ENCODE results near the gene RIC8B.

The RIC8B gene

DNA sequence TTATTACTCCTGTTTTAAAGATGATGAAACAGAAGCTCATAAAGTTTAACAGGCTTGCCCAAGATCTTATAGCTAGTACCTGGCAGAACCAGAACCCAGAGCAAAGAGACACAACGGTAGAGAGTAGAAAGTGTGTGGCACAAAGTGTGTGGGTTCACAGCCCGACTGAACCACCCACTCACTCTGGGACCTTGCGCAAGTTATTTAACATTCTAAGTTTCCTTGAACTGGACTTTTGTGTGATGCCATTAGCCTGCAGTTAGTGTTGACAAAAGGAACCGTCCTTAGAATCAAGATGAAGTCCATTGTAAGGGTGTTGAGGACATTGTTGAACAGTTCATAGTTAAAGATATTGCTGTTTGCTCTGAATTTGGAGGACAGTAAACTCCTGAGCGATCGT is 29.9 kb upstream of the RIC8B start:
- Histone ChIP-seq H2BK120ac (ENCODE audit: low read depth, low read length) (no peak overlapping the region), H3K36me3 (ENCODE audit: control insufficient read depth in 1 of 2, insufficient read depth in 2 of 2, low read depth in 1 of 2, low read length in 2 of 2) (no peaks in the 10 kb centered on the region), H2BK15ac (ENCODE audit: low read depth, poor library complexity, severe bottlenecking) (no peak overlapping the region), H3K27me3 (ENCODE audit: control insufficient read depth in 1 of 2, insufficient read depth in 1 of 2, low read length in 2 of 2) (peaks cover 4 to 8% of the 10 kb centered on the region in 2 experiments), H3K14ac (ENCODE audit: low read length in 2 of 2) (no peak overlapping the region), H2BK12ac (ENCODE audit: low read length in 2 of 2) (no peak overlapping the region), H4K91ac (ENCODE audit: low read length) (no peak overlapping the region), H3K4me3 (ENCODE audit: insufficient read depth in 1 of 2, low read depth in 1 of 2, low read length in 2 of 2) (no peak overlapping the region), H3K4ac (ENCODE audit: low read depth in 1 of 2, low read length in 2 of 2) (no peak overlapping the region), H2BK5ac (ENCODE audit: low read depth, low read length, poor library complexity, severe bottlenecking) (no peak overlapping the region), H3K23ac (ENCODE audit: low read length in 2 of 2) (no peak overlapping the region), H3K9ac (ENCODE audit: low read length) (no peak overlapping the region), H2AFZ (ENCODE audit: low read depth, low read length) (no peak overlapping the region), H3K9me3 (ENCODE audit: control insufficient read depth, low read length) (no peaks in the 10 kb centered on the region), H2AK5ac (ENCODE audit: low read length, severe bottlenecking) (no peak overlapping the region), H3K27ac (ENCODE audit: low read length, poor library complexity, severe bottlenecking) (no peak overlapping the region), H3K4me2 (ENCODE audit: low read length, poor library complexity, severe bottlenecking) (no peak overlapping the region), H3K4me1 (ENCODE audit: control insufficient read depth, insufficient read depth, low read depth, low read length) (no peaks in the 10 kb centered on the region), H3K18ac (ENCODE audit: low read depth in 1 of 2, low read length in 2 of 2) (no peak overlapping the region), H3K79me1 (replicated peaks; ENCODE audit: low read length, poor library complexity, severe bottlenecking) (no peaks in the 10 kb centered on the region), H4K8ac (ENCODE audit: low read length) (no peak overlapping the region)
- 98% methylated on average over 6 of the region's 6 CpGs for WGBS
- no peak for DNase-seq

- H3K79me1 ChIP-seq (replicated peaks; ENCODE audit: low read length, poor library complexity, severe bottlenecking): no peaks in the 10 kb centered on the region
- H2BK15ac ChIP-seq (ENCODE audit: low read depth, poor library complexity, severe bottlenecking): no peak overlapping the region
- H3K9ac ChIP-seq (ENCODE audit: low read length): no peak overlapping the region
- no peak overlapping the region for H3K4me3 ChIP-seq (ENCODE audit: insufficient read depth in 1 of 2, low read depth in 1 of 2, low read length in 2 of 2)
- H2BK120ac ChIP-seq (ENCODE audit: low read depth, low read length): no peak overlapping the region
- H3K9me3 ChIP-seq (ENCODE audit: control insufficient read depth, low read length): no peaks in the 10 kb centered on the region
- WGBS: 100% methylated on average over 2 of the region's 4 CpGs
- H3K14ac ChIP-seq (ENCODE audit: low read length in 2 of 2): no peak overlapping the region
- no peak overlapping the region for H3K23ac ChIP-seq (ENCODE audit: low read length in 2 of 2)
- H3K4ac ChIP-seq (ENCODE audit: low read depth in 1 of 2, low read length in 2 of 2): no peak overlapping the region
- no peak overlapping the region for H2AK5ac ChIP-seq (ENCODE audit: low read length, severe bottlenecking)
- no peak overlapping the region for H2AFZ ChIP-seq (ENCODE audit: low read depth, low read length)
- no peaks in the 10 kb centered on the region for H3K36me3 ChIP-seq (ENCODE audit: control insufficient read depth in 1 of 2, insufficient read depth in 2 of 2, low read depth in 1 of 2, low read length in 2 of 2)
- H3K4me2 ChIP-seq (ENCODE audit: low read length, poor library complexity, severe bottlenecking): no peak overlapping the region
- H3K27me3 ChIP-seq (ENCODE audit: control insufficient read depth in 1 of 2, insufficient read depth in 1 of 2, low read length in 2 of 2): peaks cover 4 to 8% of the 10 kb centered on the region in 2 experiments
- H2BK5ac ChIP-seq (ENCODE audit: low read depth, low read length, poor library complexity, severe bottlenecking): no peak overlapping the region
- no peak overlapping the region for H4K91ac ChIP-seq (ENCODE audit: low read length)
- no peak overlapping the region for H4K8ac ChIP-seq (ENCODE audit: low read length)
- H3K4me1 ChIP-seq (ENCODE audit: control insufficient read depth, insufficient read depth, low read depth, low read length): no peaks in the 10 kb centered on the region
- no peak overlapping the region for H2BK12ac ChIP-seq (ENCODE audit: low read length in 2 of 2)
- DNase-seq: no peak
- no peak overlapping the region for H3K18ac ChIP-seq (ENCODE audit: low read depth in 1 of 2, low read length in 2 of 2)
- no peak overlapping the region for H3K27ac ChIP-seq (ENCODE audit: low read length, poor library complexity, severe bottlenecking)
These were observed 29.2 kb upstream of the RIC8B start for GRCh38 chr12:106745181-106745745.

DNA sequence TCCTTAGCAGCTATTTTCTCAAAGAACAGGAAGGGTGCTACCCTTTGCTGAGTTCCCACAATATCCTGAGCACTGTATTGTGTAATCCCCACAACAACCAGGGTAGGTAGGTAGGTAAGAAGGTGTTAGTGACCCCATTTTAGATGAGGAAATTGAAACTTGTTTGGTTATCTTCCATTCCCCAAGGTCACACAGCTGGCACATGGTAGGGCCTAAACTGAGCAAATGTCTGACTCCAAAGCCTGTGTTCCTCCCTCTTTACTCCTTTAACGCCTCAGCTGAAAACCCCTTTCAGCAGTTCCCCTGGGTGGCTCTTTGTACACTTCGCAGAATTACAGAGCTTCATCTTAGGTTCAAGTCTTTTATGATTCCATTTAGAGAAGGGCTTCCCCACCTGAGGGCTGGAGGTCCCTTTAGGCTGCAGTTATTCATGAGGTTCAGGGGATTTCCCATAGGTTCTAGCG is 26.5 kb upstream of the RIC8B start:
- Histone ChIP-seq H3K4me2 (ENCODE audit: low read length, poor library complexity, severe bottlenecking) (no peak overlapping the region), H2BK15ac (ENCODE audit: low read depth, poor library complexity, severe bottlenecking) (no peak overlapping the region), H3K9ac (ENCODE audit: low read length) (no peak overlapping the region), H3K27ac (ENCODE audit: low read length, poor library complexity, severe bottlenecking) (no peak overlapping the region), H3K4ac (ENCODE audit: low read depth in 1 of 2, low read length in 2 of 2) (no peak overlapping the region), H3K4me1 (ENCODE audit: control insufficient read depth, insufficient read depth, low read depth, low read length) (no peaks in the 10 kb centered on the region), H3K79me1 (replicated peaks; ENCODE audit: low read length, poor library complexity, severe bottlenecking) (peaks cover 2% of the 10 kb centered on the region), H4K91ac (ENCODE audit: low read length) (no peak overlapping the region), H4K8ac (ENCODE audit: low read length) (no peak overlapping the region), H2BK120ac (ENCODE audit: low read depth, low read length) (no peak overlapping the region), H3K36me3 (ENCODE audit: control insufficient read depth in 1 of 2, insufficient read depth in 2 of 2, low read depth in 1 of 2, low read length in 2 of 2) (no peaks in the 10 kb centered on the region), H2BK5ac (ENCODE audit: low read depth, low read length, poor library complexity, severe bottlenecking) (no peak overlapping the region), H2AFZ (ENCODE audit: low read depth, low read length) (no peak overlapping the region), H3K18ac (ENCODE audit: low read depth in 1 of 2, low read length in 2 of 2) (no peak overlapping the region), H3K27me3 (ENCODE audit: control insufficient read depth in 1 of 2, insufficient read depth in 1 of 2, low read length in 2 of 2) (peaks cover 4 to 8% of the 10 kb centered on the region in 2 experiments), H2AK5ac (ENCODE audit: low read length, severe bottlenecking) (no peak overlapping the region), H3K14ac (ENCODE audit: low read length in 2 of 2) (no peak overlapping the region), H2BK12ac (ENCODE audit: low read length in 2 of 2) (no peak overlapping the region), H3K9me3 (ENCODE audit: control insufficient read depth, low read length) (no peaks in the 10 kb centered on the region), H3K23ac (ENCODE audit: low read length in 2 of 2) (no peak overlapping the region), H3K4me3 (ENCODE audit: insufficient read depth in 1 of 2, low read depth in 1 of 2, low read length in 2 of 2) (no peak overlapping the region)
- DNase-seq: no peak
- WGBS: 96% methylated on average over 3 of the region's 3 CpGs

DNA sequence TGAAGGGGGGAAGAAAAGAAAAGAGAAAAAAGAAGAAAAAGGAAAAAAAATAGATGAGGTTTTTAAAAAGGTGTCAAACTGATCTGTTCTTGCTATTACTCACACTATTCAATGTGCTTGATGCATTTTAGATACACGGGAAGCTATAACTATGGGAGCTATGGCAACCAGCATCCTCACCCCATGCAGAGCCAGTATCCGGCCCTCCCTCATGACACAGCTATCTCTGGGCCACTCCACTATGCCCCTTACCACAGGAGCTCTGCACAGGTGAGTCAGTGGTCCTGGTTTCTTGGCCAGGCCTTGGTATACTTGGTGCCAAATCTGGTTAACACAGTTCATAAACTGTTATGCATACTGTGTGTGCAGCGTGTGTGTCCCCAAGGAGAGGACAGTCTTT is 24.0 kb upstream of the RIC8B start:
- Histone ChIP-seq H4K91ac (ENCODE audit: low read length) (no peak overlapping the region), H2BK120ac (ENCODE audit: low read depth, low read length) (no peak overlapping the region), H3K9me3 (ENCODE audit: control insufficient read depth, low read length) (no peaks in the 10 kb centered on the region), H2AK5ac (ENCODE audit: low read length, severe bottlenecking) (no peak overlapping the region), H2BK12ac (ENCODE audit: low read length in 2 of 2) (no peak overlapping the region), H3K4ac (ENCODE audit: low read depth in 1 of 2, low read length in 2 of 2) (no peak overlapping the region), H3K27ac (ENCODE audit: low read length, poor library complexity, severe bottlenecking) (no peak overlapping the region), H2BK15ac (ENCODE audit: low read depth, poor library complexity, severe bottlenecking) (no peak overlapping the region), H4K8ac (ENCODE audit: low read length) (no peak overlapping the region), H3K14ac (ENCODE audit: low read length in 2 of 2) (no peak overlapping the region), H3K23ac (ENCODE audit: low read length in 2 of 2) (no peak overlapping the region), H2BK5ac (ENCODE audit: low read depth, low read length, poor library complexity, severe bottlenecking) (no peak overlapping the region), H2AFZ (ENCODE audit: low read depth, low read length) (no peak overlapping the region), H3K36me3 (ENCODE audit: control insufficient read depth in 1 of 2, insufficient read depth in 2 of 2, low read depth in 1 of 2, low read length in 2 of 2) (no peaks in the 10 kb centered on the region), H3K18ac (ENCODE audit: low read depth in 1 of 2, low read length in 2 of 2) (no peak overlapping the region), H3K4me1 (ENCODE audit: control insufficient read depth, insufficient read depth, low read depth, low read length) (no peaks in the 10 kb centered on the region), H3K9ac (ENCODE audit: low read length) (no peak overlapping the region), H3K79me1 (replicated peaks; ENCODE audit: low read length, poor library complexity, severe bottlenecking) (peaks cover 2% of the 10 kb centered on the region), H3K4me3 (ENCODE audit: insufficient read depth in 1 of 2, low read depth in 1 of 2, low read length in 2 of 2) (no peak overlapping the region), H3K4me2 (ENCODE audit: low read length, poor library complexity, severe bottlenecking) (no peak overlapping the region), H3K27me3 (ENCODE audit: control insufficient read depth in 1 of 2, insufficient read depth in 1 of 2, low read length in 2 of 2) (no peaks in the 10 kb centered on the region)
- 91% methylated on average over 2 of the region's 3 CpGs for WGBS
- no peak for DNase-seq

Data from mesenchymal stem cell (in vitro differentiated cells and primary cell).